Neural progenitor cell (in vitro differentiated cells): ENCODE data around the gene SYF2. TPM values are rescaled to one million over a fixed set of nuclear protein-coding genes. Genes with fewer than 3 reads are reported as not detected.
A peak's percentile ranks its signal among the peaks of the same experiment; 100 is the strongest.

Experiments
- DNase-seq: peaks from one replicate; pipeline ENCODE4 v3.0.0-alpha.2; 2016; ENCODE audit warnings: low spot score
- H2AFZ ChIP-seq: fragments of 200-600 bp; sonication (generic); replicated peaks from 2 replicates; pipeline ENCODE4 v1.6.1; 2016; ENCODE audit warnings: antibody characterized with exemption
- H3F3A ChIP-seq: fragments of 200-600 bp; sonication (generic); 2 replicates; pipeline ENCODE4 v1.6.1; 2016; ENCODE audit warnings: antibody characterized with exemption, low read depth
- H3K27ac ChIP-seq: fragments of 200-600 bp; sonication (generic); 2 replicates; pipeline ENCODE4 v1.5.1; 2016; ENCODE audit warnings: mild to moderate bottlenecking
- H3K27me3 ChIP-seq: fragments of 200-600 bp; sonication (generic); 2 replicates; pipeline ENCODE4 v1.6.1; 2016; ENCODE audit warnings: mild to moderate bottlenecking, moderate library complexity
- H3K36me3 ChIP-seq: fragments of 200-600 bp; sonication (generic); 2 replicates; pipeline ENCODE4 v1.5.1; 2016
- H3K4me1 ChIP-seq: fragments of 200-600 bp; sonication (generic); 2 replicates; pipeline ENCODE4 v1.6.1; 2016; ENCODE audit warnings: mixed run types
- H3K4me2 ChIP-seq: fragments of 200-600 bp; sonication (generic); 2 replicates; pipeline ENCODE4 v1.6.1; 2016
- H3K4me3 ChIP-seq: fragments of 200-600 bp; sonication (generic); 2 replicates; pipeline ENCODE4 v1.5.1; 2016
- H3K79me2 ChIP-seq: fragments of 200-600 bp; sonication (generic); 2 replicates; pipeline ENCODE4 v1.6.1; 2016; ENCODE audit warnings: low read depth
- H3K9ac ChIP-seq: fragments of 200-600 bp; sonication (generic); 2 replicates; pipeline ENCODE4 v1.6.1; 2016
- H3K9me3 ChIP-seq: fragments of 200-600 bp; sonication (generic); 2 replicates; pipeline ENCODE4 v1.5.1; 2016; ENCODE audit warnings: low read depth
- H4K20me1 ChIP-seq: fragments of 200-600 bp; sonication (generic); 2 replicates; pipeline ENCODE4 v1.6.1; 2016; ENCODE audit warnings: low read depth
- H3K27ac Mint-ChIP-seq: 3 replicates; pipeline ENCODE4 v1.8.0; 2021; ENCODE audit warnings: mixed read lengths
- H3K27me3 Mint-ChIP-seq: 2 replicates; pipeline ENCODE4 v1.8.0; 2022; ENCODE audit warnings: low read depth, mild to moderate bottlenecking, inconsistent platforms, moderate library complexity, mixed read lengths; ENCODE audit not compliant: insufficient read depth
- H3K36me3 Mint-ChIP-seq: 3 replicates; pipeline ENCODE4 v1.8.0; 2021; ENCODE audit warnings: mixed read lengths
- H3K4me1 Mint-ChIP-seq: 3 replicates; pipeline ENCODE4 v1.8.0; 2021; ENCODE audit warnings: mixed read lengths
- H3K4me3 Mint-ChIP-seq: 3 replicates; pipeline ENCODE4 v1.8.0; 2021; ENCODE audit warnings: mild to moderate bottlenecking, moderate library complexity, mixed read lengths
- H3K9me3 Mint-ChIP-seq: 3 replicates; pipeline ENCODE4 v1.8.0; 2020; ENCODE audit warnings: mixed read lengths
- EZH2 ChIP-seq: fragments of 200-600 bp; sonication (generic); IDR thresholded peaks from 2 replicates; pipeline ENCODE4 v1.6.1; 2017; ENCODE audit warnings: antibody characterized with exemption, mild to moderate bottlenecking, moderate library complexity
- EZH2phosphoT487 ChIP-seq: fragments of 200-600 bp; sonication (generic); IDR thresholded peaks from 2 replicates; pipeline ENCODE4 v1.6.1; 2017; ENCODE audit warnings: antibody characterized with exemption
- total RNA-seq: library from RNA; depleted of rRNA; stranded (reverse); fragments of >200 nt; gene quantifications from 2 replicates; pipeline ENCODE4 v1.2.3, GENCODE V29; 2015; ENCODE audit warnings: low replicate concordance
- TF ChIP-seq, protein P1 (sequence below): fragments of 200-600 bp; sonication (generic); IDR thresholded peaks from 2 replicates; pipeline ENCODE4 v1.5.1; 2017; ENCODE audit warnings: antibody characterized with exemption, mild to moderate bottlenecking

The SYF2 gene
- total RNA-seq, 1 donor from 2014 or later, result 114 TPM

GRCh38 chr1:25253911-25254310 is 21.6 kb upstream of the SYF2 start:
- H2AFZ ChIP-seq, result no peak overlapping the region
- peaks cover 21% of the 10 kb centered on the region for H3F3A ChIP-seq
- H3K4me1 ChIP-seq, result peaks cover 7% of the 10 kb centered on the region
- Mint-ChIP-seq H3K27me3 (peaks cover 7% of the 10 kb centered on the region), H3K36me3 (peaks cover 2% of the 10 kb centered on the region), H3K4me1 (peaks cover 24% of the 10 kb centered on the region), H3K4me3 (no peak overlapping the region), H3K27ac (no peak overlapping the region), H3K9me3 (no peaks in the 10 kb centered on the region)
- peaks cover 3% of the 10 kb centered on the region for H4K20me1 ChIP-seq
- TF ChIP-seq, protein P1, sequence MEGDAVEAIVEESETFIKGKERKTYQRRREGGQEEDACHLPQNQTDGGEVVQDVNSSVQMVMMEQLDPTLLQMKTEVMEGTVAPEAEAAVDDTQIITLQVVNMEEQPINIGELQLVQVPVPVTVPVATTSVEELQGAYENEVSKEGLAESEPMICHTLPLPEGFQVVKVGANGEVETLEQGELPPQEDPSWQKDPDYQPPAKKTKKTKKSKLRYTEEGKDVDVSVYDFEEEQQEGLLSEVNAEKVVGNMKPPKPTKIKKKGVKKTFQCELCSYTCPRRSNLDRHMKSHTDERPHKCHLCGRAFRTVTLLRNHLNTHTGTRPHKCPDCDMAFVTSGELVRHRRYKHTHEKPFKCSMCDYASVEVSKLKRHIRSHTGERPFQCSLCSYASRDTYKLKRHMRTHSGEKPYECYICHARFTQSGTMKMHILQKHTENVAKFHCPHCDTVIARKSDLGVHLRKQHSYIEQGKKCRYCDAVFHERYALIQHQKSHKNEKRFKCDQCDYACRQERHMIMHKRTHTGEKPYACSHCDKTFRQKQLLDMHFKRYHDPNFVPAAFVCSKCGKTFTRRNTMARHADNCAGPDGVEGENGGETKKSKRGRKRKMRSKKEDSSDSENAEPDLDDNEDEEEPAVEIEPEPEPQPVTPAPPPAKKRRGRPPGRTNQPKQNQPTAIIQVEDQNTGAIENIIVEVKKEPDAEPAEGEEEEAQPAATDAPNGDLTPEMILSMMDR, result no peak
- TF ChIP-seq EZH2phosphoT487 (no peak), EZH2 (no peak)
- no peak overlapping the region for H3K4me3 ChIP-seq
- no peak overlapping the region for H3K9ac ChIP-seq
- H3K27me3 ChIP-seq, result no peaks in the 10 kb centered on the region
- no peaks in the 10 kb centered on the region for H3K36me3 ChIP-seq
- H3K27ac ChIP-seq, result no peak overlapping the region
- DNase-seq, result no peak
- no peaks in the 10 kb centered on the region for H3K9me3 ChIP-seq
- no peaks in the 10 kb centered on the region for H3K79me2 ChIP-seq
- no peak overlapping the region for H3K4me2 ChIP-seq

DNA sequence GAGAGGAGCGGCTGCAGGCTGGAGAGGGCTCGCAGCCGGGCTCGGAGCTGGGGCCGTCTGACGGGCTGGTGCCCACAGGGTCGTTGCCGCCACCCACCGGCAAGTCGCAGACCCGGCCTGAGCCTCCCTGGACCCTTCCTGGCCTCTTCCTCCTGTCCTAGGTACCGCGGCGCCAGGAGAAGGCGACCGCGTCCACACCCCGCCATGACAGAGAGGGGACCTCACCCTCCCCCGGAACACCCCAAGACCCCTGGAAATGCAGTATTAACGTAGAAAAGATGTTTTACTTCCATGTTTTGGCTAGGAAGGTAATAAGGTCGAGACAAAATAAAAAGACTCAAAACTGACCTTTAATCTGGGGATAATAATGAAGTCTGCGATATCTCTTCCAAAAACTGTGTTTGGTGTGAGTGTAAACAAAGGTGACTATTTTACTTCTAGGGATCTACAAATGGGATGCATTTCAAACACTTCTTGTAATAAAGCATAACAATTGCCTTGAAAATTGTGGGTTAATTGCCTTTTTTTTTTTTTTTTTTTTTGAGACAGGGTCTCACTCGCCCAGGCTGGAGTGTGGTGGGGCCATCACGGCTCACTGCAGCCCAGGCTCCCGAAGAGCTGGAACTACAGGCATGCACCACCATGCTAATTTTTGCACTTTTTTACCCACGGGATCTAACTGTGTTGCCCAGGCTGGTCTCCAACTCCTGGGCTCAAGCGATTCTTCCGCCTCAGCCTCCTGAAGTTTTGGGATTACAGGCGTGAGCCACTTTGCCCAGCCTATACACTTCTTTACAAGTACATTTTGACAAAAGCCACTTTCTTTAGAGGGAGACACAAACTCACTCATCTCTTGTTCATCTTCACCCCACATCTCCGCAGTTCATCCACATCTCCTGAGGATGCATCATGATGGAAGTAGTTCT is 15.8 kb upstream of the SYF2 start:
- Histone ChIP-seq H3K79me2 (peaks cover 36% of the 10 kb centered on the region), H3K27me3 (no peaks in the 10 kb centered on the region), H3K9ac (no peak overlapping the region), H2AFZ (peak overlapping the region; percentile 59), H4K20me1 (peaks cover 24% of the 10 kb centered on the region), H3K4me1 (no peaks in the 10 kb centered on the region), H3K27ac (peak overlapping the region; percentile 7), H3K4me3 (peak overlapping the region; percentile 89), H3K4me2 (peak overlapping the region; percentile 96), H3F3A (peaks cover 39% of the 10 kb centered on the region), H3K9me3 (no peaks in the 10 kb centered on the region), H3K36me3 (peaks cover 12% of the 10 kb centered on the region)
- TF ChIP-seq, protein P1, result peak; percentile 52
- no peak for TF ChIP-seq EZH2
- Mint-ChIP-seq H3K9me3 (no peaks in the 10 kb centered on the region), H3K27ac (peak overlapping the region; percentile 81), H3K27me3 (peaks cover 4% of the 10 kb centered on the region), H3K4me3 (peak overlapping the region; percentile 97), H3K36me3 (peaks cover 10% of the 10 kb centered on the region), H3K4me1 (peaks cover 27% of the 10 kb centered on the region)
- no peak for DNase-seq

DNA sequence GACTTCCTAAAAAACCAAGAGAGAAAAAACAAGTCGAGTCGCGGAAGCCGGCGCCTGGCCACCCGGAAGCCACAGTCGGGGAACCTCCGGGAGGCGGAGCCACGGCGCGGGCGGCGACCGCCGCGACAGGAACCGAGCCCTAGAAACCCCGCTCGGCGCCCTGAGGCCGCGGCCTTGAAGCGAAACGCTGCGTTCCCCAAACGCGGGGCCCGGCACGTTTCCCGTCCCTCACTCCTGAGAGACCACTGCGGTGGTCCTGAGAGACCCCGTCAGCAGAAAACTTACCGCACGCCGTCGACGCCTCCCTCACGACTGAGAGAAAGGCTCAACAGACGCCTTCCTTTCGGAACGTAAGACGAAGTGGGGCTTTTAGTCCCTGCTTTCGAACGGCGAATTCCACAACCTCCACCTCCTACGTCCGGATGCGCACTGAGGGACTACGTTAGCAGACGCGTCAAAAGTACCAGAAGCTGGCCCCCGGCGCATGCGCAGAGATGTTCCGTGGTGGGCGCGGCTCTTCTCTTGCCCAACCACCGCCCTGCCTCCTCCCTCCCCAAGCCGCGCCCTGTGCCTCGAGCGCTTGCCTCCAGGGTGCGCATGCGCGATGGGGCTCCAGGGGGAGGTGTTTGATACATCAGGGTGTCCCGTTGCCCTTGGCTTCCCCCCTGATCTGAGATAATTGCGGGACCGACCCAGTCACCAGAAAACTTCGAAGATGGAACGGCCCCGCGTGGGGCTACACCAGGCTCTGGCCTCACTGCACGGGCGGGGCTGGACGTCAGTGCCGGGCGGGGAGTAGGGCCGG is 14.9 kb upstream of the SYF2 start, which contains the start of gene RSRP1:
Gene RSRP1 (minus strand): TSS at position 431 of the 805 bp plus-strand sequence. CDS start 491 bp downstream, outside the sequence.
- no peaks in the 10 kb centered on the region for H3K4me1 ChIP-seq
- Mint-ChIP-seq H3K4me1 (peaks cover 25% of the 10 kb centered on the region), H3K9me3 (no peaks in the 10 kb centered on the region), H3K4me3 (peak within 1 kb of the TSS; percentile 97), H3K27ac (peak within 1 kb of the TSS; percentile 86), H3K27me3 (peaks cover 4% of the 10 kb centered on the region), H3K36me3 (peaks cover 11% of the 10 kb centered on the region)
- no peaks in the 10 kb centered on the region for H3K27me3 ChIP-seq
- peak within 1 kb of the TSS; percentile 89 for H3K4me3 ChIP-seq
- no peaks in the 10 kb centered on the region for H3K9me3 ChIP-seq
- peak within 1 kb of the TSS; percentile 58 for H3K9ac ChIP-seq
- H3K79me2 ChIP-seq, result peaks cover 36% of the 10 kb centered on the region
- H3F3A ChIP-seq, result peaks cover 45% of the 10 kb centered on the region
- peaks cover 12% of the 10 kb centered on the region for H3K36me3 ChIP-seq
- H3K4me2 ChIP-seq, result peak within 1 kb of the TSS; percentile 96
- TF ChIP-seq, protein P1, result no peak
- TF ChIP-seq EZH2phosphoT487 (no peak), EZH2 (peak; percentile 26)
- H3K27ac ChIP-seq, result peak within 1 kb of the TSS; percentile 85
- peak within 1 kb of the TSS; percentile 59 for H2AFZ ChIP-seq
- H4K20me1 ChIP-seq, result peaks cover 24% of the 10 kb centered on the region
- DNase-seq, result peak; percentile 100
